ENCODE results near the gene CCDC82.
"Not testable (repeated sequence)": the region's sequence is repeated elsewhere in the genome, so short reads cannot be mapped to it uniquely, and the experiment has no call there.

CCDC82 gene

DNA sequence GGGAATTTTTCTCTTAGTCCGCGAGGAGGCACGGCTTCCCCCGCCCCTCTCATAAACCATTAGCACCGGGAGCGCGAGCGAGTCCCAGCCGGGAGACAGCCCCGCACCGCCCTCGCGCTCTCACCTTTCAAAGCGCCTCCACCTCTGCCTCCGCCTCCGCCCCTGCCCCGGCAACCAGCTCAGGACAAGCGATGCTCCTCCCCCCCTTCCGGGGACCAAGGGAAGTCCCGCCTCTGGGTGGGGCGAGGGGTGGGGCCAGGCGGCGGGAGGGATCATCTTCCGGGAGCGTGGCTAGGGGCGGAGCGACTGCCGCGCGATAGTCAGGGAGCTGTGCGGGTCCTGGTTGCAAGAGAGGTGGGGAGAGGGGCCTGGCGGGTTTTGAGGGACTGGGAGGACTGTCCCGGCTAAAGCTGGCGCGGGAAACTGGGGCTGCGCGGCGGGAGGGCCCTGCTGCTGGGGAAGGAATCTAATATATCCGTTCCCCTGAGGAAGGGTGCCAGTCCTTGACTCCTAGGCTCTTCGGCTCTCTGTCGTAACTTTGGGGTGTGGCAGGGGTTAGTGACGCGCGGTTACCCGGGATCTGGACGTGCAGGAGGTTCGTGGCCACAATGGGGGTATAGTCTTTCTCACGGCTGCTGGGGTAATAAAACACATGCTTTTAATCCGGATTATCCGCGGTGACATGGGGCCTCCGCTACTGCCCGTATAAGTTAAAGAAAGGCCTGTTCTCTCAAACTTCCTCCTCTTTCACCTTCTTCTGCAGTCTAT is at the start of gene CCDC82, which contains the start of gene JRKL:
Gene CCDC82, minus strand, starts transcription at position 193 of the 768 bp plus-strand sequence. CDS start 5,165 bp downstream, outside the sequence.
Gene JRKL, plus strand, starts transcription at position 294 of the 768 bp plus-strand sequence. CDS start 637 bp downstream, outside the sequence.
- DNase-seq = peak; percentile 98

DNA sequence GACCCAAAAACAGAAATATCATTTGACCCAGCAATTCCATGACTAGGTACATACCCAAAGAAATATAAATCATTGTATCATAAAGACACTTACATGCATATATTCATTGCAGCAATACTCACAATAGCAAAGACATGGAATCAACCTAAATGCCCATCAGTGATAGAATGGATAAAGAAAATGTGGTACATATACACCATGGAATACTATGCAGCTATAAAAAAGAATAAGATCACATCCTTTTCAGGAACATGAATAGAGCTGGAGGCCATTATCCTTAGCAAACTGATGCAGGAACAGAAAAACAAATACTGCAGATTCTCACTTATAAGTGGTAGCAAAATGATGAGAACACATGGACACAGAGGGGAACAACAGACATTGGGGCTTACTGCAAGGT is 42.9 kb upstream of the CCDC82 start:
- DNase-seq = not testable (repeated sequence)

DNA sequence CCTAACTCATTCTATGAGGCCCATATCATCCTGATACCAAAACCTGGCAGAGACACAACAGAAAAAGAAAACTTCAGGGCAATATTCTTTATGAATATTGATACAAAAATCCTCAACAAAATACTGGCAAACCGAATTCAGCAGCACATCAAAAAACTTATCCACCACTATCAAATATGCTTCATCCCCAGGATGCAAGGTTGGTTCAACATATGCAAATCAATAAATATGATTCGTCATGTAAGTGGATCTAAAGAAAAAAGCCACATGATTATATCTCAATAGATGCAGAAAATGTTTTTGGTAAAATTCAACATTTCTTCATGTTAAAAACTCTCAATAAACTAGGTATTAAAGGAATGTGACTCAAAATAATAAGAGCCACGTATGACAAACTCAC is 41.0 kb upstream of the CCDC82 start:
- no peak for DNase-seq

DNA sequence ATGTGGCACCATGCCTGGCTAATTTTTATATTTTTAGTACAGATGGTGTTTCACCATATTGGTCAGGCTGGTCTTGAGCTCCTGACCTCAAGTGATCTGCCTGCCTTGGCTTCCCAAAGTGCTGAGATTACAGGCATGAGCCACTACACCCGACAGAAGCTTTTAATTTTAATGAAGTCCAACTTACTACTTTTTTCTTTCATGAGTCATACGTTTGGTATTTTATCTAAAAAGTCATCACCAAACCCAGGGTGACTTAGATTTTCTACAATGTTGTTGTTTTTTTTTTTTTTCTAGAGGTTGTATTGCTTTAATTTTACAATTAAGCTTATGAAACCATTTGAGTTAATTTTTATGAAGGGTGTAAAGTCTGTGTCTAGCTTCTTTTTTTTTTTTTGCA is 35.0 kb upstream of the CCDC82 start:
- DNase-seq = no peak

DNA sequence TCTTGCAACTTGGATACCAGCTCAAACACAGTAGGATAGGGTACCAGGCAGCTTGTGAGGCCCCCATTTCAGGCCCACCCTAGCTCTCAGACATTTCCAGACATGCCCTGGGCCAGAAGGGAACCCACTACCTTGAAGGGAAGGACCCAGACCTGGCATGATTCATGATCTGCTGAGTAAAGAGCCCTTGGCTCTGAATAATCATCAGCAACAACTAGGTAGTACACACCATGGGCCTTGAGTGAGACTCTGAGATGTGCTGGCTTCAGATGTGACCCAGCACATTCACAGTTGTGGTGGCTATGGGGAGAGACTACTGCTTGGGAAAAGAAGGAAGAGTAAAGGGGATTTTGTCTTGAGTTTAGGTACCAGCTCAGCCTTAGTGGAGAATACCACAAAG is 23.7 kb upstream of the CCDC82 start:
- no peak for DNase-seq

DNA sequence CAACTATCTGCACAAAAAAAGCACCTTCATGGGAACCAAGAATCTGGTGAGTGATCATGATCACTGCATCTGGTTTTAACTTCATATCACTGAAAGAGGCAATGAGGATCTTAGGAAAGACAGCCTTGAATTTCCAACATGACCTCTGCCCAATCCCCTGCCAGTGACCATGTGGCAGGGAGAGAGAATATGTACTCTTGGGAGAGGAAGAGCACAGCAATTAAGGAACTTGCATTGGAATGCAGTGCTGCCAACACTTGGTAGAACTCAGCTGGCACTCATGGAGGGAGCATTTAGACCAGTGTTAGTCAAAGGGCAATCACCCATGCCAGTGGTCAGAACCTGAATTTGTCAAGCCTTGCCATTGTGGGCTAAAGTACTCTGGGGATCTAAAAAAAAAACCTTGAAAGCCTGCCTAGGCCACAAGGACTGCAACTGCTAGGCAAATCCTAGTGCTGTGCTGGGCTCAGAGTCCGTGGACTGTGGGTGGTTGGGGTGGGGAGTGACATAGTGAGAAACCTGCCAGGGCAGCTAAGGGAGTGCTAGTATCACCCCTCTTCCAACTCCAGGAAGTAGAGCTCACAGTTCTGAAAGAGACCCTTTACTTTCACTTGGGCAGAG is 23.2 kb upstream of the CCDC82 start:
- DNase-seq = no peak

DNA sequence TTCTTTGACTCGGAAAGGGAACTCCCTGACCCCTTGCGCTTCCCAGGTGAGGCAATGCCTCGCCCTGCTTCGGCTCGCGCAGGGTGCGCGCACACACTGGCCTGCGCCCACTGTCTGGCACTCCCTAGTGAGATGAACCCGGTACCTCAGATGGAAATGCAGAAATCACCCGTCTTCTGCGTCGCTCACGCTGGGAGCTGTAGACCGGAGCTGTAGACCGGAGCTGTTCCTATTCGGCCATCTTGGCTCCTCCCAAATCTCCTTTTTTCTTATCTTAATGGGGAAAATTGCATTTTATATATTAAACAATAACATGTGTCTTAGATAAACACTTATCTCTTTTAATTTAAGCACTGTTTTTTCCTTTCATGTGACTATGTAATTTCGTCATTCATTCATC is 21.7 kb upstream of the CCDC82 start:
- DNase-seq = not testable (repeated sequence)

DNA sequence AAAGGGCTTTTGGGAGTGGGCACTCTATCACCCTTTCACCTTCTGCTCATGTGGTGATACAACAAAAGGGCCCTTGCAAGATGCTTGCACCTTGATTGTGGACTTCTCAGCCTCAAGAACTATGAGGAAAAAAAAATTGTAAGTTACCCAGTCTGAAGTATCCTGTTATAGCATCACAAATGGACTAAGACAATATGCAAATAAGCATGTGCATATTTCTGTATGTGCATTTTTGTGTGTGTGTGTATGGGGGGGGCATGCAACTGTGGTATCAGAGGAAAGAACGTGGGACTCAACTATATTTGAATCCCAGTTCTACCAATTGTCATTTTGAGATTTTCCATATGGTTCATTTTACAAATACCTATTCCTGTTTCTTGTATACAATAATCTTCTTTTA is 11.0 kb upstream of the CCDC82 start:
- no peak for DNase-seq

DNA sequence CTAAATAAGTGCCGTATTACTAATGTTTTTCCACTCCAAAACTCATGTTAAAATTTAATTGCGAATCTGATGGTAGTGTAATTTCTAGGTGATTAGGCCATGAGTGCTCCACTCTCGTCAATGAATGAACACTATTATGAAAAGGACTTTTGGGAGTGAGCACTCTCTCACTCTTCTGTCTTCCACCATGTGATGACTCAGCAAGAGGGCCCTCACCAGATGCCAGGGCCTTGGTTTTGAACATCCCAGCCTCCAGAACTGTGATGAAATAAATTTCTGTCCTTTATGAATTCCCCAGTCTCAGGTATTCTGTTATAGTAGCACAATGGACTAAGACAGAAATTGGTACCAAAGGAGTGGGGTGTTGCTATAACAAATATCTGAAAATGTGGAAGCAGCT is 8.2 kb upstream of the CCDC82 start:
- DNase-seq = no peak

DNA sequence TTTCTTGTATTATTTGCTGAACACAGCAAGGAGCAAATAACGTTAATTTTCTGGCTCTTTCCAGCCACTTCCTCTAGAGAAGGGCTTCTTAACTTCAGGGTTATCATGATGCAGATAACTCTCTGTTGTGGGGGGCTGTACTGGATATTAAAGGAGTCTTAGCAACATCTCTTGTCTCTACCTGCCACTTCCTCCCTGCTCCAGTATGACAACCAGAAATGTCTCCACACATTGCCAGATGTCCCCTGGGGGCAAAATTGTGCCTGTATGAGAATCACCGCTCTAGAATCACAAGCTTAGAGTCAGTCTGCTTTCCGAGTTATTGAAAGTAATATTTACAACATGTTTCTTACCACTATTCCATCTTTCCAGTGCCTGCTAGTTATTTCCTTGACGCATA is 6.9 kb upstream of the CCDC82 start:
- no peak for DNase-seq

DNA sequence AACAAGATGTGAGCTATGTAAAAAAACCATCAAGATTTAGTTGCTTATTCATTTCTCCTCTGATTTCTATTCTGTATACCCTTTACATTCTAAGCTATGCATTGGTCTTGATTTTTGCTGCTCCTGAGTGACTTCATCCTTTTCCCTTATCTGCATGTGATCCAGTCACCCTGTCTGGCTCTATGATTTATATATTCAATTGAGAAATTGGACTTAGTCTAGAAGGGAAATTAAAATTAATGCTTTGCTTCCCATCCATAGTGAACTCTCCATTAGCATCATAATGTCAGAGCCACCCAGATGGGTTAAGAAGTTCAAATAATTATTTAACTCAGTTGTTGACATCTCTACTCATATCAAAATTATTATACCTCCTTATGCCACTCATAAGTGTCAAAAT is 5.1 kb upstream of the CCDC82 start:
- DNase-seq = no peak

DNA sequence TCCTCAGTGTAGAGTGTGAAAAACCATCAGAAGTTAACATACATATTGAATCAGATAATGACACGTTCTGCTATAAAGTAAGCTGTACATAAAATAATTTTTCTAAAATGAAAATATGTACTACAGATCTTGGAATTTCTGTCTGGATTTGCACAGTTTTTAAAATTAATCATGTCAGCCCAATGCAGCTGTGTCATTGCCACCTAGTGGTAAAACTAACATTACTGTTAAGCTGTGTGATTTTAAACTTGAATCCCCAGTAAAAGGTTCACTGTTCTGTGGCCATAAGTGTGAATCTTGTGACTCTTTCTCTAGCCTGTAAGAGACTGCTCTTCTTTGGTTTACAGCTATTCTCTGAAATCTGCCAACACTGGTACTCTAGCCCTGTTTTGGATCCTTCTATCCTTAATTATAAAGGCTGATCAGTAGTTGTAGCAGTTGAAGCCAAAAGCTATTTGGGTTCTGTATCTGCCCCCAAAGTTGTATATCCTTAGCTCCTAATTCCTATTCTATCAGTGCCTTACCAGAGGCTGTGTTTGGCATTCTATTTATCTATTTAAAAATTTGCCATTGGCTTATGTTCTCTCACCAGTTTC is 4.1 kb upstream of the CCDC82 start:
- no peak for DNase-seq

DNA sequence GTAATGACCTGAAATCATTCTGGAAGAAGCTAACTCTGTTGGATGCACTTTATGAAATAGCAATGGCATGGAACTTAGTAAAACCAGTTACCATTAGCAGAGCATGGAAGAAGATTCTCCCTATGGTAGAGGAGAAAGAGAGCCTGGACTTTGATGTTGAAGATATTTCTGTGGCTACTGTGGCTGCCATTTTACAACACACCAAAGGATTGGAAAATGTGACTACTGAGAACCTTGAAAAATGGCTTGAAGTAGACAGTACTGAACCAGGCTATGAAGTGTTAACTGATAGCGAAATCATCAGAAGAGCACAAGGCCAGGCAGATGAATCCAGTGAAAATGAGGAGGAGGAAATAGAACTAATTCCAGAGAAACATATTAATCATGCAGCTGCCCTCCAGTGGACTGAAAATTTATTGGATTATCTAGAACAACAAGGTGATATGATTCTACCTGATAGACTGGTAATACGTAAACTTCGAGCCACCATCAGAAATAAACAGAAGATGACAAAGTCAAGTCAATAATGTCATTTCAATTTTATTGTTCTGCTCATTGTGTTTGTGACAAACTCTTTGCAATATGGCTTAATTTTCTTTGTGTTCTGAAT is 2.1 kb upstream of the CCDC82 start:
- DNase-seq = no peak

DNA sequence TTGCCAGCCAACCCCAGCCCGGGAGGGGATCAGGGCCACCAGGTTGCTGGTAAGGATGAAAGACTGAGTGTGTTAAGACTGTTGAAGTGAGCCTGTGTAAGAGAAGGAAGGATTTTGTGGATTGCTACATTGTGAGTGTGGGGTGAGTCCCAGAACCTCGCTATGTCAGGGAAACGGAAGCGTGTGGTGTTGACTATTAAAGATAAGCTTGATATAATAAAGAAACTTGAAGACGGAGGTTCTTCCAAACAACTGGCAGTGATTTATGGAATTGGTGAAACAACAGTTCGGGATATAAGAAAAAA is 728 bp upstream of the CCDC82 start:
- DNase-seq = no peak

DNA sequence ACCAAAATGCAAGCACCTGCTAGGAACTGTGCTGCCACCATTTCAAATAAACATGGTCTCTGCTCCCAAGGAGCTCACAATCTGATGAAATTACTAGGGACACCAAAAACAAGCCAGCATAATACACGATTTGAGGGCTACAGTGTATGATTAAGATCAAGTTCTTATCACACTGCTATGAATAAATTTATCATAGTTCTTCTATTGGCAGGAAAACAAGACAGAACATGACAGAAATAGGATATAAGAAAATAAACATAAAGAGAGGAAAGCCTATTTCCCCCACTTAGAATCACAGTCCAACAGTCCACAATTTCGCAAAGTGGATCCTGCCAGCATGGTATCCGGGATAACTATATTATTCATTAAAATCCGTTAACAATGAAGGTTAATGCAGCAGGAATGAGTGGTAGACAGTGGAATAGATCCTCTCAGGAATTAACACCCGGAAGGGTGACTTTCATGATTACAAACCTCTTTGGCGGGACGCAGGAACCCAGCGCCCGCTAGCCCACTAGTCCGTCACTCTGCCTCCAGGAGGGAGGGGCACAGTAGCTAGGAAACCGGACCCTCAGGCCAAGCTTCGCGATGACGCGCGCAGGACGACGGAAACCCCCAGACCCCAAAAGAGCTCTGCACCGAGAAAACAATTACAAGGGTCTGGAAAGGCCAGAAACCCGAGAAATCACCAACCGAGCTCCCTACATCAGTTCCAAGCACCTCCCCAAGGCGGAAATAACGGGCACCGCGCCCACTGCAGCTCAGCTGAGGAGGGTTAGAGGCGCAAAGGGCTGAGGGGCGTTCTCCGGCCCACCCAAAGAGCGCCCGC is 607 bp downstream of the CCDC82 start:
- DNase-seq = no peak

DNA sequence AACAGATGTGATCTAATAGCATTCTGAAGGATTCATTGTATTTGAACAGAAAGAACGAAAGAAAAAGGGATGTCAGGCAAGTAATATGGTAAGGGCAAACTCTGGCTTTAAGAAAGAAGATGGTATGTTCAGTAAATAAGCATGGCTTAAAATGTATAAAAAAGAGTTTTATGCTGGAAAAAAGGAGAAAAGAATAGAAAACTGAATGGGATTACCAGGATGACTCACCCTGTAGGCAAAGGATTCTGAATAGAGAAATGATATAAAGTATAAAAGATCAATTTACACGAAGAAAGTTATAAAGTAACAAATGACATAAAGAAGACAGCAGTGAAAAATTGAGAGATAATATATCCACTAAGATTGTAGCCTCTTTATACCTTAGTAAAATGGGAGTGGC is 4.5 kb downstream of the CCDC82 start:
- no peak for DNase-seq

DNA sequence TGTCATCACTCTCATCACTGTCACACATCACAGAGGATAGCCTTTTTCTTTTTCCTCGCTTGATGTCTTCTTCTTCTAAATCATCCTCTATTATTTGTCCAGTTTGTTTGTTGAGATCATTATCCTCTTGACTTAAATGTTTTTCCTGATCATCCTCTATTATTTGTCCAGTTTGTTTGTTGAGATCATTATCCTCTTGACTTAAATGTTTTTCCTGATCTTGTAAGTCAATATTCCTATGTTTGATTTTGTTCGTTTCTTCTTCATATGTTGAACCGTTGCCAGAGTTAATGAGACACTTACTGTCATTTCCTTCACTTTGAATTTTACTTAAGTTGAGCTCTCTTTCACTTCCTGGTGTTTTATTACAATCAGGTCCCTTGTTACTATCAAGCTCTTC is 5.6 kb downstream of the CCDC82 start:
- DNase-seq = no peak

DNA sequence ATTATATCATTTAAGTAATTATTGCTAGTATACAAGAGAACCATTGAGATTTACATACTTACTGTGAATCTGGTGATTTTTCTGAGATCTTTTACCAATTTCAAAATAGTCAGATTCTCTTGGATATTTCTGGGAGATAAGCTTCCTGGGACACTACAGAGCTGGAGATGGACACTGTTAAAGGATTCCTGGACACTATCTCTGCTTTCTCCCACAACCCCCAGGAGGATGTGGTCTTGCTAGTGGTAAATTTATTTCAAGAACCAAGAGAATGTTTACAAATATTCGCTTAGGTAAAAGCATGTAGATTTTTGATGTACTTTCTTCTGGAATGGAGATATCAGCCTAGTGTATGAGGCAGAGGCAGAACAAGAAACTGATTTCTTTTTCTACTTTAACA is 12.9 kb downstream of the CCDC82 start:
- no peak for DNase-seq

DNA sequence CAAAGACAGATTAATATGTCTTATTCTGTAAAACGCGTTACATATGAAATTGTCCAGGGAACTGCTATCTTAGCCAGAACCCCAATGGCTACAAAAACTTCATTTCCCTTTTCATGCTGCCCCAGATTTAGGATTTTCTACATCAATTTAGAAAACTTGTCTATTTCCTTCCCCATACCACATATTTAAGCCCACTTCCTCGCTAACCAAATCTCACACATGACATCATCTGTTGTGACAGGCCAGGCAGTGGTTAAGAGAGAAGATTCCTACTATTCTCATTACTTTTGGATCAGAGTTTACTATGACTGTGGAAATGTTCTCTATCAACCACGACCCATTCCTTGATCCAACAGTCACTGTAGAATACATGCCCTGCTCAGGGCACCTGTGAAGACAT is 15.9 kb downstream of the CCDC82 start:
- DNase-seq = no peak

DNA sequence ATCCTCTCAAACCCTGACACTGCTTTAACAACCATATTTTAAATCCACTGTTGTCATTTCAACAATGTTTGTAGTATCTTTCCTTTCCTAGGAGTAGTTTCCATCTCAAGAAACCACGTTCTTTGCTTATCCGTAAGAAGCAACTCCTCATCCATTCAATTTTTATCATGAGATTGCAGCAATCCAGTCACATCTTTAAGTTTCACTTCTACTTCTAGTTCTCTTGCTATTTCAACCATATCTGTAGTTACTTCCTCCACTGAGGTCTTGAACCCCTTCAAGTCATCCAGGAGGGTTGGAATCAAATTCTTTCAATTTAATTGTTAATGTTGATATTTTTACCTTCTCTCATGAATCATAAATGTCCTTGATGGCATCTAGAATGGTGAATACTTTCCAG is 22.4 kb downstream of the CCDC82 start:
- no peak for DNase-seq

DNA sequence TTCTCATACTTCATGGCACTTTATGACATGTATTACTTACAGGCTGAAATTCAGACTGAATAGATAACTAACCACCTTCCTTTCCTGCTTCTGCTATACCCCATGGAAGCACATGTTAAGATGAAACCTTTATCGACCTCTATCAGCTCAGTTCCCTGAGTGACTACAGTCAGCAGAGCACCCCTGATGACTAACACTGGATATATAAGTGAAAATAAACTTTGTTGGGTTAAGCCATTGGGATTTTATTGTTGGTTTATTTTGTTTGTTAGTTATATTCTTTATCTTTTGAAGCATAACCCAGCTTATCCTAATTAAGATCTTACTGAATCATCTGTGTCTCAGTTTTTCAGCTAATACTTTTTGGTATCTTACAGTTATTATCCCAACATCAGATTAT is 23.7 kb downstream of the CCDC82 start:
- DNase-seq = no peak

DNA sequence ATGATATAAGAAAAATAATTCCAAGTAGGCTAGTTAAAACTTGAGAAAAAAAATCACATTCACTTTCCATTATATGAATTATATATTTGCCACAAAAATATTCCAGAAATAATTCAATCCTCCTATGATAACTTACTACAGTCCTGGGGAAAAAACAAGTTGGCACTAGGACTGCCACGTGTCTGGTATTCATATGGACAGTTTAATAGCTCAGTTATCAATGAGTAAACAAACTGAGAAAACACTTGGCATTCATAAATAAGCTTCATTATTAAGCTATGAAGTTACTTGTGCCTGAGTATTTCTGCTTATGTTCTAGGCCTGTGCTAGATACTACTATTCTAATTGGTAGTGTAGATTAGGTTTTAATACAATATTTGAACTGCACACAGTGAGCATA is 24.2 kb downstream of the CCDC82 start:
- no peak for DNase-seq

DNA sequence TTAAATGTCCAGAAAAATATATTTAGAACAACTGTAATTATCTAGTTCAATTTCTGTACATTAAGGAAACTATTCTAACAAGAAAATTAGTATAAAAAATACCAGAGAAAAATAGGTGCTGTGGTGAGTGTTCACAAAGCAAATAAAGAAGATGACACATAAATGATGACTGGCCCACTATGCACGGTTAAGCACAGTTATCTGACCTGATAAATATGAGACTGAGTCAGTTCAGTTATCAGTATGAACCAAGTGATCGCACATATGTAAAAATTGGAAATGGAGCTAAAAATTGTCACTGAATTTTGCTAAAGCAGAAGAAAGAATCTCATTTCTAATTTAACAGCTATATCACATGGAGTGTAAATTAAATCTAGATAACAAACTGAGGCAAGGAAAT is 27.9 kb downstream of the CCDC82 start:
- DNase-seq = no peak
